ENCODE results near the gene NUP50.

DNA sequence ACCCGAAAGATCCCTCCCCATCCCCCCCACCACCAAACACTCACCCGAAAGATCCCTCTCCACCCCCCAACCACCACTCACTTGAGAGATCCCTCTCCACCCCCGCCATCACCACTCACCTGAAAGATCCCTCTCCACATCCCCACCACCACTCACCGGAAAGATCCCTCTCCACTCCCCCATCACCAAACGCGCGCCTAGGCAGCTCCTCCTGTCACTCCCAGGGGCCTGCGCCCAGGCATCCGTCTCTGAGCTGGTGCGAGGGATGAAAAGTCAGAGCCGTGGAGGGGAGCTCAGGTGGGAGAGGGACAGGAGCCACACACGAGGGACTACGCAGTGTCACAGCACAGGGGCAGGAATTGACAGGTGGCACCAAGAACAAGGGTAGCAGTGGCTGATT, 65.5 kb downstream of the NUP50 start:
- TF ChIP-seq ARNTL (CRISPR knock-in tag; IDR thresholded peaks at IDR 0.05; ENCODE audit: borderline replicate concordance, low read depth) (no peak), ZNF70 (CRISPR knock-in tag; IDR thresholded peaks at IDR 0.05) (no peak), ZC3H10 (CRISPR knock-in tag; IDR thresholded peaks at IDR 0.05) (no peak), ZFP3 (CRISPR knock-in tag; IDR thresholded peaks at IDR 0.05) (no peak), TCF4 (CRISPR knock-in tag; IDR thresholded peaks at IDR 0.05; ENCODE audit: borderline replicate concordance) (no peak), RARB (CRISPR knock-in tag; IDR thresholded peaks at IDR 0.05) (no peak), ZFP30 (CRISPR knock-in tag; IDR thresholded peaks at IDR 0.05) (no peak), ESRRG (CRISPR knock-in tag; IDR thresholded peaks at IDR 0.05) (no peak), BACH2 (CRISPR knock-in tag; IDR thresholded peaks at IDR 0.05; ENCODE audit: borderline replicate concordance) (no peak), GLIS3 (CRISPR knock-in tag; IDR thresholded peaks at IDR 0.05) (no peak), ISL1 (CRISPR knock-in tag; IDR thresholded peaks at IDR 0.05) (no peak)
- TF ChIP-seq, protein P1, sequence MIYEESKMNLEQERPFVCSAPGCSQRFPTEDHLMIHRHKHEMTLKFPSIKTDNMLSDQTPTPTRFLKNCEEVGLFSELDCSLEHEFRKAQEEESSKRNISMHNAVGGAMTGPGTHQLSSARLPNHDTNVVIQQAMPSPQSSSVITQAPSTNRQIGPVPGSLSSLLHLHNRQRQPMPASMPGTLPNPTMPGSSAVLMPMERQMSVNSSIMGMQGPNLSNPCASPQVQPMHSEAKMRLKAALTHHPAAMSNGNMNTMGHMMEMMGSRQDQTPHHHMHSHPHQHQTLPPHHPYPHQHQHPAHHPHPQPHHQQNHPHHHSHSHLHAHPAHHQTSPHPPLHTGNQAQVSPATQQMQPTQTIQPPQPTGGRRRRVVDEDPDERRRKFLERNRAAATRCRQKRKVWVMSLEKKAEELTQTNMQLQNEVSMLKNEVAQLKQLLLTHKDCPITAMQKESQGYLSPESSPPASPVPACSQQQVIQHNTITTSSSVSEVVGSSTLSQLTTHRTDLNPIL (CRISPR knock-in tag; IDR thresholded peaks at IDR 0.05; ENCODE audit: low read depth) = no peak
- TF ChIP-seq, protein P2, sequence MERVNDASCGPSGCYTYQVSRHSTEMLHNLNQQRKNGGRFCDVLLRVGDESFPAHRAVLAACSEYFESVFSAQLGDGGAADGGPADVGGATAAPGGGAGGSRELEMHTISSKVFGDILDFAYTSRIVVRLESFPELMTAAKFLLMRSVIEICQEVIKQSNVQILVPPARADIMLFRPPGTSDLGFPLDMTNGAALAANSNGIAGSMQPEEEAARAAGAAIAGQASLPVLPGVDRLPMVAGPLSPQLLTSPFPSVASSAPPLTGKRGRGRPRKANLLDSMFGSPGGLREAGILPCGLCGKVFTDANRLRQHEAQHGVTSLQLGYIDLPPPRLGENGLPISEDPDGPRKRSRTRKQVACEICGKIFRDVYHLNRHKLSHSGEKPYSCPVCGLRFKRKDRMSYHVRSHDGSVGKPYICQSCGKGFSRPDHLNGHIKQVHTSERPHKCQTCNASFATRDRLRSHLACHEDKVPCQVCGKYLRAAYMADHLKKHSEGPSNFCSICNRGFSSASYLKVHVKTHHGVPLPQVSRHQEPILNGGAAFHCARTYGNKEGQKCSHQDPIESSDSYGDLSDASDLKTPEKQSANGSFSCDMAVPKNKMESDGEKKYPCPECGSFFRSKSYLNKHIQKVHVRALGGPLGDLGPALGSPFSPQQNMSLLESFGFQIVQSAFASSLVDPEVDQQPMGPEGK (CRISPR knock-in tag; IDR thresholded peaks at IDR 0.05; ENCODE audit: borderline replicate concordance) = no peak
